ENCODE measurements around the gene OR8D1. TPM values are rescaled to one million over a fixed set of nuclear protein-coding genes. Genes with fewer than 3 reads are reported as not detected.
A peak's percentile ranks its signal among the peaks of the same experiment; 100 is the strongest.

The OR8D1 gene
- total RNA-seq = not detected in 2 replicates

DNA sequence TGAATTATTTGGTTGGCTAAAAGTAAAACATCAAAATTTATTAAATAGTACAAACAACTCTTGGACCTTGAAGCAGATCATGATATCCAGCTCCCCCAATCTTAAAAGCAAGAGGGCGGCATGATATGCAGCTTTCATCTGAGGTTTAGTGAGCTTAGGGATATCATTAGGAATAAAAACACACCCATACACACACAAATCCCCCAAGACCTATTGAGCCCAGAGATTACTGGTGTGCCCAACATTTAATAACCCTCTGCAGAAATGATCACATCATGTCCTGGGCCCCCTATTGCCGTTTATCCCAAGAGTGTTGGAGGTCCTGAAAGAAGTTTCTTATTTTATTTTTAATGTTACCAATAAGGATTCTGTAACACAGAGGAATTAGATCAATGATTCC is at the start of gene OR8D1:
OR8D1 (minus strand) TSS at position 101 of the 400 bp plus-strand sequence. CDS start 3,183 bp downstream, outside the sequence.
- no peak for DNase-seq (ENCODE audit: low read depth in 2 of 2)

DNA sequence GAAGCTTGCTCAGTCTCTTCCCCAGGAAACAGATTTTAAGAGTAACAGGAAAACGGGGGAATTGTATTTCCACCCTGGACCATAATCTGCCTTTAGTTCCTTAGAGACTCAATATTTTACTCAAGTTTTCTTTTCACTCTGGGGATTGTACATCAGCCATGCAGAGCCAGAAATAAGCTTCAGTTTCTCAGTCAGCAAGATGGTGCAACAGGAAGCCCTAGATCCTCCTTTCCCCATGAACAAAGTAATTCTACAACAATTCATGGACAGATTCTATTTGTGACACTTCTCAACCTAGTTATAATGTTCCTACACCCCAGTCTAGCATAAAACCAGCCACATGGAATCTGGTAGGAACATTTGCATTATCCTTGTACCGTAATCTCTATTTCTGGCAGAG is 45.8 kb upstream of the OR8D1 start:
- DNase-seq (ENCODE audit: low read depth in 2 of 2) = no peak

DNA sequence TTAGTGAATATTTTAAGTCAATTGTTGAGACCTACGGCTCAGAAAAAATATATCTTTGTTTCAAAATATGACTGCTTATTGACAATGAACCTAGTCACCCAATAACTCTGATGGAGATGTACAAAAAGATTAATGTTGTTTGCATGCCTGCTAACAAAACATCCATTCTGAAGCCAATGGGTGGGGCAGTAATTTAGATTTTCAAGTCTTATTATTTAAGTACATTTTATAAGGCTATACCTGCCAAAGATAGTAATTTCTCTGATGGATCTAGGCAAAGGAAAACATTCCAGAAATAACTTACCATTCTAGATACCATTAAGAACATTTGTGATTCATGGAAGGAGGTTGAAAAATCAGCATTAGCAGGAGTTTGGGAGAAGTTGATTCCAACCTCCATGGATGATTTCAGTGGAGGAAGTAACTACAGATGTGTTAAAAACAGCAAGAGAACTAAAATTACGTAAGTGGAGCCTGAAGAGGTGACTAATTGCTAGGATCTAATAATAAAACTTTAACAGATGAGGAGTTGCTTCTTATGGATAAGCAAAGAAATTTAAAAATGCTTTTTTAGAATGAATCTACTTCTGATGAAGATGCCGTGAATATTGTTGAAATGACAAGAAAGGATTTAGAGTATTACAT is 32.7 kb upstream of the OR8D1 start:
- no peak for DNase-seq (ENCODE audit: low read depth in 2 of 2)

DNA sequence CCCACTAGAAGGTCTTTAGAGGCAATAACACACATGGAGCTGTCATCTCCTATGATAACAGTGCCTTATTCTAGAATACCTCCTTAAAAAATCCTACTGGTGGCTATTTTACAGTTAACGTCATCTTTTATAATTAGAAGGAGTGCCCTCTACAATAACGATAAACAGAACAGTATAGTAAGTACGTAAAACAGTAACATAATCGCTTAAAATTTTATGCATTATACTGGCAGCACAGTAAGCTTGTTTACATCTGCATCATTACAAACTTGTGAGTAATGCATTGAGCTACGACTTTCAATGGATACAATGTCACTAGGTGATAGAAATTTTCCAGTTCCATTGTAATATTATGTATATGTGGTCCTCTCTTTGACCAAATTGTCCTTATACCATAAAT is 30.6 kb upstream of the OR8D1 start:
- DNase-seq (ENCODE audit: low read depth in 2 of 2) = no peak

DNA sequence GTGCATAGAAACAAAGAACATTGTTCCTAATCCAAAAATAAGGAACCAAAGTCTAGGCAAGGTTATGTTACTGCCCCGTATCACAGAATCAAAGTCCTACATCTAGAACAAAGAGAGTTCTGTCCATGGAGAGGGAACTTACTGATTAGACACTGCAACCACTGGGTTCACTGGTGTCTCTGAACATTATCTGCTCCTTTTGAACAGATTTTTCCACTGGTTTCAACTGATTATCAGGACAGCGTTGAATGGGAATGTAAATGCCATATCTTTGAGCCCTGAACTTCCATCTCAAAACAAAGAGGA is 26.3 kb upstream of the OR8D1 start:
- no peak for DNase-seq (ENCODE audit: low read depth in 2 of 2)

DNA sequence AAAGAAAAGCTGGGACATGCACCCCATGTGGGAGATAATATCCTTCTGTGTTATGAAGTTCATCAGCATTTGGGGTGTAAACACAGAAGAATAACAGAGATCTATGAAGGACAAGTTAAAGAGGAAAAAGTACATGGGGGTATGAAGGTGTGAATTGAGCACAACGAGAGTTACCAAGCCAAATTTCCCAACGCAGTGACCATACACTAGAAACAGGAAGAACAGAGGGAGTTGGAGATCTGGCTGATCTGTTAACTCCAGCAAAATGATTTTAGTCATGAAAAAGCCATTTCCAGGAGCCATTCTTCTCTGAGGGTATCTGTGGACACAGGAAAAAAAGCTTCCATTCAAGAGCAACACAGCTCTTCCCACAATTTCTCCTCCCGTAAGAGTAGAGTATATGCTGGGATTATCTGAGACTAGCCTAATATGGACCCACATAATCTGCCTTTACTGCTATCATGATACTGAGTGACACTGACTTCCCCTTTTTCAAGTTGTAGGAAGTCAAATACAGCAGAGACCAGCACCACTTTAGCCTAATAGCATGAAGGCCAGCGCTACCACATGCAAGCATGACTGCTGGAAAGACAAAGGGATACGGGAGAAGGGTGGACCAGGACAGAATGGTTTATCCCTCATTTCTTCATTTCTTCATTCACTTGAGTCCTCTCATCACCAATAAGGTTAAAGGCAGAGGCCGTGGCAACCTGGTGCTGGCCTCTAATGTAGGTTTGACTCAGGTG is 25.8 kb upstream of the OR8D1 start:
- DNase-seq (ENCODE audit: low read depth in 2 of 2) = no peak

DNA sequence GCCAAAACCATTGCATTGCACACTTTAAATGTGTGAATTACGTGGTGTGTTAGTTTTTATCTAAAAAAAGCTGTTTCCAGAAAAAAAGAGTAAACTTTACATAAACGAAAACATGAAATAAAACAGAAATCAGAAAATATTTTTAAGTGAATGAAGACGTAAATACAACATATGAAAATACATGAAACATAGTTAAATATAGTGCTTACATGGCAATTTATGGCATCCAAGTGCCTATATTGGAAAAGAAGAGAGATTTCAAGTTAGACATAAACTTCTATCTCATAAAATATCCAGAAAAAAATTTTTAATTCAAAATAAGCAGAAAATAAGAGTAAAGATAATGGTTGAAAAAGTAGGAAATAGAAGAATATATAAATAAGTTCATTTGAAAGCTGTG is 18.1 kb upstream of the OR8D1 start:
- no peak for DNase-seq (ENCODE audit: low read depth in 2 of 2)

DNA sequence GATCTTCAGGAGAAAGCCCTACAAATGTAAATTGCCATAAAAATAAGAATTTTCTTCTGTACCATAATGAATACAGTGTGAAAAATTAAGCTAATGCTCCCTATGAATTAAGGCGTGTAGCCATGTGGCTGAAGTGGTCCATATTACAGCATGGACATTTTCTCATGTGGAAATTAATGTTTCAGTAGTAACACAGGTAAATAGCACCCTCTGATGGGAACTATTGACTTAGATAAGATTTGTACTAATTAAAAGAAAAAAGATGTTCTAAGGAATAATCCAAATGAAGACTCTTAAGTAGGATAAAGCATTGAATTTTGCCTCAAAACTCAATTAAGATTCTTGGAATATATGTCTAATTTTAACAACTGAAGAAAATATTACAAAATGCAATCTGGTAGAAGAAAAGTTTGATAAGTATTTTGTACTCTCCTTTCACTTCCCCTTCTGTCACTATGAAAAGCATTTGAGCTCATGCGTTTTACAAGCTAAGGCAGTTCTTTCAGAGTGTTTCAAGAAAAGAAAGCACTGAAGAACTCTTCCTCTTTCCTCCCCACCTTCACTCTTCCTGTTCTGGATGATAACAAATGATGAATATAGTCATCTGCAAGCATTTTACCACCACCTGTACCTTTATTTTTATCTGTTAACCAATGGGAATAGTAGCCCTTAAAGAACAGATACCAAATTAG is 16.2 kb upstream of the OR8D1 start:
- DNase-seq (ENCODE audit: low read depth in 2 of 2) = no peak

DNA sequence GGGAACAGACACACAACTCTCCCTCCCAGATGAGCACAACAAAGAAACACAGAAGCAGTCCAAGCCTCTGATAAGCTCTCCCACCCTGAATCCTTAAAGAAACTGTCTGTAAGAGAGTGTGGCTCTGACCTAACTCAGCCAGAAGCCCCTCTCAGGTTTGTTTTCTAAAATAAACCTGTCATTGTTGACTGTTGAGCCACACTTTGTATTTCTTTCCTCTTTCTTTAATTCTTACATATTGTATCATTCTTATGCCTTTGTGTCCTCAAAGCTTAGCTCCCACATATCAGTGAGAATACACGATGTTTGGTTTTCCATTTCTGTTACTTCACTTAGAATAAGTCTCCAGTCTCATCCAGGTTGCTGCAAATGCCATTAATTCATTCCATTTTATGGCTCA is 14.0 kb upstream of the OR8D1 start:
- no peak for DNase-seq (ENCODE audit: low read depth in 2 of 2)

DNA sequence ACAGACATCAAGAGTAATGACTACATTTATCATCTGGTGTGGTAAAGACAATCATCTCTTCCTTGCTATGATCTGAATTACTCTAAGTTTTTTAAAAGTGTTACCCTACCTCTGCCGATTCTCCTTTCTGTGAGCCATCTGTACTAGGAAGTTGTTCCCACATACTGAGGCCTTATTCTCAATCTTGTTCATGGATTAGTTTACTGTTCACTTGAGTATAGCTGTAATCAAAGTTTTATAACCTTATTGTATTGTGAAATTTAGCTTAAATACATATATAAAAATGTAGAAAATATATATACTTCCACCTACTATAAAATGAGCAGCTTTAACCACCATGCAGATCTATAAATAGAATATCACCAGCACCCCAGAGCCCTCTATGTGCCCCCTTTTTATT is 8.6 kb upstream of the OR8D1 start:
- DNase-seq (ENCODE audit: low read depth in 2 of 2) = no peak

DNA sequence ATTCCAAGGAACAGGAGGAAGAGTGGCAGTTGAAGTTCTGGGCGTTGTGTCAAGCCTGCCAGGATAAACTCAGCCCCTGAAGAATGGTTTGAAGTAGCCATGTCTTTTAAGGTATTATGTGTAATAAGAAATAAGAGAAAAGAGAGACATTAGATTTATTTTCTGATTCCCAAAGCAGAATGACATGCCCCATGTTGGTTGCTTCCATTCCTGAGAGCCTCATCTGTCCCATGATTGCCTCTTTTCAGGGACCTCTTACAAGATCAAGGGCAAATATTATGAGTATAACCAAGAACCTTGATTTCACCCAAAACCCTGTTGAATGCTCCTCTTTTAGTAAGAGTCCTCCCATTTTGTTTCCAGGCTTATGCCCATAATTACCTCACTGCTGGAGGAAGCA is 6.3 kb upstream of the OR8D1 start, which contains the start of gene OR8D2:
OR8D2 (minus strand) TSS at position 101 of the 400 bp plus-strand sequence; CDS start at position 101, 0 bp downstream.
- no peak for DNase-seq (ENCODE audit: low read depth in 2 of 2)

DNA sequence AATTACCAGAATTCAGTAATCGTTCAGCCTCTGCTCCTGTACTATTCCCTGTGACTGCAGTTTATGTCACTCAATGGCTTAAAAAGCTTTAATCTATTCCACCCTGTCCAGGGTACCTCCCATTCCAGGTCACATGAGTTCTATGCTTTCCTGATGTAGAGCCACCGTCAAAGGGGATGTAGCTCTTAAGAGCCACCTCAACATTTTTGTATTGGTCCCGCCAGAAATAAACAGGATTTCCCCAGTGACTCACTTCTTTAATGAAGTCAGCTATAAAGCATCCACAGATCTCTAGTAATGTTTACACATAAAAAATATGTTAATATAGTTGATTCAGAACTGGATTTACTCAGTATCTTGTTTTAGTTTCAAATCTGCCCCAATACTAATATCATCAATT is 1.3 kb upstream of the OR8D1 start:
- peak in 1 of 2 donors; percentile 49 for DNase-seq (ENCODE audit: low read depth in 2 of 2)

DNA sequence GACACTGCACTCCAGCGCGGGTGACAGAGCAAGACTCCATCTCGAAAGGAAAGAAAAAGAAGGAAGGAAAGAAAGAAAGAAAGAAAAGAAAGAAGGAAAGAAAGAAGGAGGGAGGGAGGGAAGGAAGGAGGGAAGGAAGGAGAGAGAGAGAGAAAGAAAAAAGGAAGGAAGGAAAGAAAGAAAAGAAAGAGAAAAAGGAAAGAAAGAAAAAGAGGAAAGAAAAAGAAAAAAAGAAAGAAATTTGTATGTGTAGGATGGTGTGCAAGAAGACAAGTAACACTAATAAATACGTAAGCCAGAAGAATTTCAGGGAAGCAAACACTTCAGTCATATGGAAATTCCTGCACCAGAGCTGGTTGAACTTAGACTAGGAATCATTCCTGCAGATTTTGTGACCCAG is 618 bp downstream of the OR8D1 start:
- DNase-seq (ENCODE audit: low read depth in 2 of 2) = no peak

DNA sequence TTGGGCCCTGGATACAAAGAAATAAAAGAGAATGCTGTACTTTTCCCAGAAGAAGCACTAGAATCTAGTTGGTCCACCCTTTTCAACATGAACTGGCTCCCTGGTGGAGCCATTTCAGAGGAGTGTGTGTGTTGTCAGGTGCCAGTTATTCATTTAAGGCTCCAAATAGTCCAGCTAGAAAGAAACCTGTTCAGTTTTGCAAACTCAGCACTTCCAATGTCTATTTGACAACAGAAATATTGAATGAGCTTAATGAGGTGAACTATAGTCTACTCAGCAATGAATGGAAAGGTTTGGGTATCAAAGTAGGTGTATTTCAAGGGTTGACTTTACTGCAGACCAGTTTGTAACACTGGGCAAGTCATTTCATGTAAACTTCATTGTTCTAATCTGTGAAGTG is 2.1 kb downstream of the OR8D1 start:
- DNase-seq (ENCODE audit: low read depth in 2 of 2) = no peak

DNA sequence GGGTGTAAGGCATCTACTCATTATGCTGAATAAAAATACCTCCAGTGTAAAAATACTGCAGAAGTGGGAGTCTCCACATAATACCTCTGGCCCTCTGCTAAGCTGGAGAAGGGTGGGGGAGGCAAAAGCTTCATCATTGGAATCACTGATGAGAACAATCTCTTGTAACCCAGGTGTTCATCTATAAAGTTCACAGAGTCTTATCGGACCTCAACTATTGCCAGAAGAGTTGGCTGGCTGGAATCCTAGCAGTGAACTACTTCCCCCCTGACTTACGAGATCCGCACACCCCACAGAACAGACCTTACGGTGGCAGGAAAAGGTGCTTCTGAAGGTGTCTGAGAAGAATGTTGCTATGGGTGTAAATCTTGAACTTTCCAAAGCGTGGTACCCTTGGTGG is 2.5 kb downstream of the OR8D1 start:
- no peak for DNase-seq (ENCODE audit: low read depth in 2 of 2)

DNA sequence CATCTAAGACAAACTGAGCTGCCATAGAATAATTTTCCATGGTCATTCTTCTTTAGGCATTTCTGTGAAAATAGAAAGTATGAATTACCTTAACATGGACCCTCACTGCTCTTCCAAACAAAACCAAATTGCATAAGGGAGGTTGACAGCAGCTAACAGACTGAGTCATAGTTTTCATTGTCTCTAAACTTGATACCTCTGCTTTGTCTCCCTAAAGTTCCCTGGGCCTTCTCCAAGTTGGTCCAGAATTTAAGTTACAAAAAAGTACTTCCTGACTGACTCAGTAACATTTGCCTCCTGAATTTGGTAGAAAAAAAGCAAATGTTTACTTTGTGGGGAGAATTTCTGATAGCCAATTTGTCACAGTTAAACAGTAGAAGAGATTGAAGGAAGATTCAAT is 3.0 kb downstream of the OR8D1 start:
- no peak for DNase-seq (ENCODE audit: low read depth in 2 of 2)

DNA sequence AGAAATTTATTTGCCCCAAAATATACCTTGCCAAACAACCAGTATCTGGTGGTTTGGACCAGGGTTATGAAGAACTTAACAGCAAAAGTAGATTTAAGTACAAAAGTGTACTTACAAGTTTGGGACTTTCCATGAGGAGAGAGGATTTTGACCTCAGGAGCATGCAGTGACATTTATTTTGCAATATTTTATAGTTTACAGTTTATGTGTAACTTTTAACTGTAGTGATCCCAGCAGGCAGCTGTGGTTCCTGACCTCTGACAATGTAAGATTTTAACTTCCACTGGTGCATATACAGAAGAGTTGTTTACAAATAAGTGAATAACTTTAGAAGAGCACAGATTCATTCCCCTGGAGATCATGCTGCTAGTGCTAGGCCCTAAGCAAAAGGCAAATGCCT is 6.7 kb downstream of the OR8D1 start:
- no peak for DNase-seq (ENCODE audit: low read depth in 2 of 2)

DNA sequence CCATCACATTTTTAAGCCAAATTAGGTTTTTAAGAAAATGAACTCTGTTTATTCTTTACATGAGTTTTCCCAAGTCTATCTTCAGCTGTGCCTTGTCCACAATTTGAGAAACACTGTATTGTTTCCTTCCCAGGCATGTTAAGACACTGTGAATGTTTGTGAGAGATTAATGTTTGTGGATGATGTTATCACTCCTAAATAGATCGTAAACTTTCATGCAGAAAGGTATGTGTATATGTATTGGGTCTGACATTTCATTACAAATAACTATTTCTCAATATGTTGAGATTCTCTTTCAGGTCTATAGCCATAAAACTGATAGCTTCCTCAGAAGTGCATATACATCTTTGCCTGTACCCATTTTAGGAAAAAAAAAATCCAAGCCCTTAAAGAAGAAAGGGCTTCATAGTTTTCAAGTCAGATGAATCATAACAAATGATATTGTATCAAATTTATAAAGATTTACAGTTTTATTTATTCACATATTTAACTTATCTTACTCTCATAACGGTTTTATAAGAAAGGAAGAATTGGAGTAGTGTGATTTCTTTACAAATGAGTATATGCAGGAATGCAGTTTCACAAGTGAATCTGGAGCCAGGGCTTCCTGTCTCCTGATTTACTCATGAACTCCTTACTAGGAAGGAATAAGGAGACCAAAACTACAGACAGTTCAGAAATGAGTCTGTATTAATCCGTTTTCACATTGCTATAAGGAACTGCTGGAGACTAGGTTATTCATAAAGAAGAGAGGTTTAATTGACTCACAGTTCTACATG is 11.2 kb downstream of the OR8D1 start:
- no peak for DNase-seq (ENCODE audit: low read depth in 2 of 2)

DNA sequence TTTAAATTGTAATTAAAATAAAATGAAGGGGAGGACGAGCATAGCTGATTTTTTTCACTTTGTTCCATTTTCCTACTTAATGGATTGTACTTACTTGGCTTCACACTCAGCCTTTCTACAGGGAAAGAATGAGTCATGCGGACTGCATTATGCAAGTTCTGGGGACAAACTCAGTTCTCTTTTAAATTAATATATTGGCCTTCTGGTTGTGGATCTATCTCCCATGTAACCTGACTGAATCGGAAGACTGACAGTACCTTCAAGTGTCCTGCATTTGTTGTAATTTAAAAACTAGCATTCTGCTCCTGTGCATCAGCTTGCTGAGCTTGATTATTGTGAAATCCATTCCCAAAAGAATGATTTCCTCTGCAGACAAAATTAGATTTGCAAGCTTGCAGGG is 12.2 kb downstream of the OR8D1 start:
- DNase-seq (ENCODE audit: low read depth in 2 of 2) = peak; percentile 1 to 17

DNA sequence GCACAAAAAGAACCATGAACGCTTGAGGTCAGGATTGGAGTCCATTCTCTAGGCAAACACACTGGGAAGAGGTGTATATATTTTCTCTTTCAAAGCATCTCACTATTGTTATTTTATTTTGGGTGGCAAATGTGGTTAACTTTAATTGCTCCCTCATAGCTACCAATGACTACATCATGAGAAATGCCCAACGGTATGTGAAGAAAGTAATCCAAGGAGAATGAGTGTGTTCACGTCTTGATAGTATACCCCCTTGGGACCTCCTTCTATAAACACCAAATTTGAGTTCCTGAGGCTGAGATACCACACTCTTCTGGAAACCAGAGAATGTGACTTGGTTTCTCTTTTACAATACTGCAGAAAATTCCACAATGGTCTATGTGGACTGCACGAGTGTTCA is 15.8 kb downstream of the OR8D1 start:
- no peak for DNase-seq (ENCODE audit: low read depth in 2 of 2)

DNA sequence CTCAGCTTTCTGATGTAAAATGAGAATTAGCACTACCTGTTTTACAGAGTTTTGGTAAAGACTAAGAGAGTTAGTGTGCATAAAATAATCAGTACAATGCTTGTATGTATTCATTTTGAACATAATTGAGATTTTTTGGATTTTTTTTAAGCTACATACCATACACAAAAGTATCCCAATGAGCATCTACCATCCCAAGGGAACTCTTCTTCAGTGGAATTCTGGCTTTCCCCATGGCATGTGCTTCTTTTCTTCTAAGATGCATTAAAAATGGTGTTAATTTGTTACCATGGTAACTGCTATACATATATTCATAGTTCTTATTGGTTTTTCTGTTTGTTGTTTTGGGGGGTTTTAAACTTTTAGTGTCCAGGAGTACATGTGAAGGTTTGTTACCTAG is 17.7 kb downstream of the OR8D1 start:
- DNase-seq (ENCODE audit: low read depth in 2 of 2) = no peak

DNA sequence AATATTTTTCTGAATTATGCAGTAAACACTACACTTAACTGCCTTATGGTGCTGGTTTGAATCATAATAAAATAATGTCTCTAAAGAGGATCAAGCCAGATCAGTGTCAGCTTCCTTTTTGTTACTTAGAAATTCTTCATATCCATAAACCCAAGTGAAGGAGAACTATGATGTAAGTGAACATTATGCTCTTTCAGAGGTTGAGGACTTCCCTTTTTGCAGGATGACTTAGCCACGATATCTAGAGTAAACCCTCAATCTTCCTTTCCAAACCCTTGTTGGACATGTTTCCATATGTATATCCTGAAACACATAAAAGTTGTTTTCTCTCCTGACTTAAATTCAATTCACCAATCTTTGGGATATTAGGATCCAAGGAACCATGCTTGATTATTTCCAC is 19.1 kb downstream of the OR8D1 start:
- DNase-seq (ENCODE audit: low read depth in 2 of 2) = no peak

Measured in dermis microvascular lymphatic vessel endothelial cell (primary cell).